ENCODE results near the gene C2CD4D.

Gene C2CD4D

GRCh38 chr1:151816548-151817352 lies 22.9 kb downstream of the C2CD4D start (continued):
- TF ChIP-seq ZSCAN5A (tag by site-specific recombination; IDR thresholded peaks at IDR 0.05) = no peak
- TF ChIP-seq ZBTB49 (tag by site-specific recombination; IDR thresholded peaks at IDR 0.05; ENCODE audit: low read depth) = no peak

GRCh38 chr1:151815716-151816327 lies 23.8 kb downstream of the C2CD4D start:
- POLR2A ChIA-PET = no interaction called here
- TF ChIP-seq ZFP69B (tag by site-specific recombination; IDR thresholded peaks at IDR 0.05) (no peak), ZNF791 (tag by site-specific recombination; IDR thresholded peaks at IDR 0.05) (no peak), ZNF24 (tag by site-specific recombination; IDR thresholded peaks at IDR 0.05) (no peak), OVOL3 (tag by site-specific recombination; IDR thresholded peaks at IDR 0.05) (no peak), ZNF571 (tag by site-specific recombination; IDR thresholded peaks at IDR 0.05) (no peak), ZNF184 (tag by site-specific recombination; IDR thresholded peaks at IDR 0.05) (no peak)
- Histone ChIP-seq H3K36me3 (ENCODE audit: control insufficient read depth in 2 of 2, insufficient read depth in 1 of 2, low read length in 2 of 2) (no peaks in the 10 kb centered on the region), H3K9me3 (ENCODE audit: control insufficient read depth, insufficient read depth, low read depth, low read length) (no peaks in the 10 kb centered on the region), H3K27ac (ENCODE audit: extremely low read depth, low read depth, low read length) (no peak overlapping the region), H3K4me3 (ENCODE audit: low read depth, low read length) (no peak overlapping the region), H3K4me1 (ENCODE audit: control insufficient read depth, insufficient read depth, low read length) (no peaks in the 10 kb centered on the region)
- CTCF ChIA-PET = interaction anchor here (0.5 to 0.8 kb wide), 3 partner anchors 12 to 1196 kb away, joined by 3 to 4 read pairs (median 3); no protein-coding TSS in a partner anchor

- no peaks in the 10 kb centered on the region for H3K4me1 ChIP-seq (ENCODE audit: control insufficient read depth, insufficient read depth, low read length)
- TF ChIP-seq ZNF292 (tag by site-specific recombination; IDR thresholded peaks at IDR 0.05; ENCODE audit: borderline replicate concordance, low read depth) (no peak), ZNF677 (tag by site-specific recombination; IDR thresholded peaks at IDR 0.05) (no peak), ZNF747 (tag by site-specific recombination; IDR thresholded peaks at IDR 0.05) (no peak), OVOL3 (tag by site-specific recombination; IDR thresholded peaks at IDR 0.05) (no peak), ZNF571 (tag by site-specific recombination; IDR thresholded peaks at IDR 0.05) (no peak), SCRT1 (tag by site-specific recombination; IDR thresholded peaks at IDR 0.05; ENCODE audit: borderline replicate concordance) (no peak), SP7 (tag by site-specific recombination; IDR thresholded peaks at IDR 0.05) (no peak), ZNF362 (tag by site-specific recombination; IDR thresholded peaks at IDR 0.05) (no peak), ZBTB26 (tag by site-specific recombination; optimal IDR thresholded peaks at IDR 0.05) (no peak), ZNF670 (tag by site-specific recombination; IDR thresholded peaks at IDR 0.05; ENCODE audit: low read depth) (no peak), ZBTB6 (tag by site-specific recombination; IDR thresholded peaks at IDR 0.05) (no peak), GLI2 (tag by site-specific recombination; IDR thresholded peaks at IDR 0.05; ENCODE audit: borderline replicate concordance, low read depth) (no peak), ZNF341 (tag by site-specific recombination; IDR thresholded peaks at IDR 0.05; ENCODE audit: low read depth) (no peak), ZNF654 (tag by site-specific recombination; IDR thresholded peaks at IDR 0.05; ENCODE audit: low read depth) (no peak), IKZF3 (tag by site-specific recombination; IDR thresholded peaks at IDR 0.05) (no peak), GLI4 (tag by site-specific recombination; IDR thresholded peaks at IDR 0.05) (no peak)
- POLR2A ChIA-PET = no interaction called here
- no peak overlapping the region for H3K27ac ChIP-seq (ENCODE audit: extremely low read depth, low read depth, low read length)
- H3K9me3 ChIP-seq (ENCODE audit: control insufficient read depth, insufficient read depth, low read depth, low read length) = no peaks in the 10 kb centered on the region
- H3K4me3 ChIP-seq (ENCODE audit: low read depth, low read length) = no peak overlapping the region
- H3K36me3 ChIP-seq (ENCODE audit: control insufficient read depth in 2 of 2, insufficient read depth in 1 of 2, low read length in 2 of 2) = no peaks in the 10 kb centered on the region
- CTCF ChIA-PET = interaction anchor here (0.5 to 0.8 kb wide), 2 partner anchors 13 to 1195 kb away, joined by 3 read pairs; no protein-coding TSS in a partner anchor
These were observed 24.6 kb downstream of the C2CD4D start for GRCh38 chr1:151814971-151815545.

Data from HEK293 (cell line).